ENCODE results near the gene ASTN1.

- no peak for TF ChIP-seq REST (IDR thresholded peaks at IDR 0.05; ENCODE audit: low read depth)
- no peak for TF ChIP-seq CTCF (IDR thresholded peaks at IDR 0.05 in 2 of 3, conservative IDR thresholded peaks at IDR 0.05 in 1 of 3; ENCODE audit: borderline replicate concordance in 1 of 3, insufficient read depth in 1 of 3, low read depth in 2 of 3, low read length in 2 of 3)
- no peak for TF ChIP-seq RAD21 (IDR thresholded peaks at IDR 0.05; ENCODE audit: low read depth)
- no peak for TF ChIP-seq POLR2A (IDR thresholded peaks at IDR 0.05; ENCODE audit: borderline replicate concordance, extremely low read depth, insufficient read depth, insufficient read length)
Measured at GRCh38 chr1:176932114-176933104, 232.1 kb downstream of the ASTN1 start.

Data from HCT116 (cell line).